ENCODE measurements around the gene KPNA1. TPM values are rescaled to one million over a fixed set of nuclear protein-coding genes. Genes with fewer than 3 reads are reported as not detected.

KPNA1 gene
- polyA plus RNA-seq, 3 donors, result 18.0 to 41.2 (median 38.5) TPM

GRCh38 chr3:122488262-122488973 lies 26.3 kb downstream of the KPNA1 start:
- no peaks in the 10 kb centered on the region for H3K4me1 ChIP-seq (ENCODE audit: control insufficient read depth in 1 of 2, insufficient read depth in 2 of 2, low read length in 2 of 2)
- no peak overlapping the region for H3K4me2 ChIP-seq (replicated peaks; ENCODE audit: extremely low read depth, low read length, poor library complexity, severe bottlenecking)
- no peak overlapping the region for H3K9ac ChIP-seq (ENCODE audit: insufficient read depth, low read length, poor library complexity, severe bottlenecking)
- no peak overlapping the region for H2AFZ ChIP-seq (ENCODE audit: insufficient read depth, low read depth, low read length, poor library complexity, severe bottlenecking)
- peaks cover 18 to 77% of the 10 kb centered on the region in 2 donors for H3K36me3 ChIP-seq (replicated peaks in 1 of 2; ENCODE audit: control insufficient read depth in 1 of 2, insufficient read depth in 2 of 2, low read length in 2 of 2)
- DNase-seq, result no peak
- no peak overlapping the region for H3K4me3 ChIP-seq (replicated peaks in 1 of 3; ENCODE audit: low read depth in 2 of 3, low read length in 3 of 3)
- peaks cover 15% of the 10 kb centered on the region for H3K79me2 ChIP-seq (ENCODE audit: insufficient read depth, low read length)
- H3K27ac Mint-ChIP-seq, result peak overlapping the region in 1 of 7 donors; percentile 41
- no peaks in the 10 kb centered on the region for H3K9me3 ChIP-seq (replicated peaks in 1 of 2; ENCODE audit: control insufficient read depth in 1 of 2, insufficient read depth in 1 of 2, low read length in 2 of 2)
- H3K9me3 Mint-ChIP-seq, result no peaks in the 10 kb centered on the region
- H4K20me1 ChIP-seq (ENCODE audit: insufficient read depth, low read length), result peaks cover 42% of the 10 kb centered on the region
- peaks cover 5% of the 10 kb centered on the region for H3K4me1 Mint-ChIP-seq
- H3K27me3 ChIP-seq (ENCODE audit: control insufficient read depth in 2 of 2, insufficient read depth in 2 of 2, low read length in 2 of 2), result no peaks in the 10 kb centered on the region
- no peak overlapping the region for H3K4me3 Mint-ChIP-seq
- no peaks in the 10 kb centered on the region for H3K27me3 Mint-ChIP-seq (ENCODE audit: low read depth in 3 of 3)
- WGBS (ENCODE audit: insufficient coverage), result 94% methylated on average over 3 of the region's 7 CpGs
- no peak overlapping the region for H3K27ac ChIP-seq (ENCODE audit: low read depth in 1 of 2, low read length in 2 of 2)
- TF ChIP-seq CTCF (IDR thresholded peaks at IDR 0.05), result no peak
- intact Hi-C loops (cut with micrococcal nuclease), result no loop called here
- H3K36me3 Mint-ChIP-seq, result peaks cover 36 to 44% of the 10 kb centered on the region in 2 donors

DNA sequence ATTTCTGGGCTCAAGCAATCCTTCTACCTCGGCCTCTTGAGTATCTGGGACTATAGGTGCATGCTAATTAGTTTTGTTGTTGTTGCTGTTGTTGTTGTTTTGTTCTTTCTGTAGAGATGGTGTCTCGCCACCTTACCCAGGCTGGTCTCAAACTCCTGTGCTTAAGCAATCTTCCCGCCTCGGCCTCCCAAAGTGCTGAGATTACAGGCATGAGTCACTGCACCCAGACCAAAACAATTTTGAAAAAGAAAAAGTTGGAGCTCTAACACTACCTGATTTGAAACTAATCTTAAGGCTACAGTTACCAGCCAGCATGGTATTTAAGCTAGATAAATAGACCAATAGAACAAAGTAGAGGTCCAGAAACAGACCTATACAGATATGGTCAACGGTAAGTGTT lies 29.8 kb downstream of the KPNA1 start:
- H3K79me2 ChIP-seq (ENCODE audit: insufficient read depth, low read length), result peaks cover 33% of the 10 kb centered on the region
- 29% methylated on average over 3 of the region's 5 CpGs for WGBS (ENCODE audit: insufficient coverage)

More for the DNA sequence above, 29.8 kb downstream of the KPNA1 start:
- no peak overlapping the region for H3K9ac ChIP-seq (ENCODE audit: insufficient read depth, low read length, poor library complexity, severe bottlenecking)
- no peaks in the 10 kb centered on the region for H3K27me3 ChIP-seq (ENCODE audit: control insufficient read depth in 2 of 2, insufficient read depth in 2 of 2, low read length in 2 of 2)
- intact Hi-C loops (cut with micrococcal nuclease), result no loop called here
- TF ChIP-seq CTCF (IDR thresholded peaks at IDR 0.05), result no peak
- H3K4me1 Mint-ChIP-seq, result peaks cover 5% of the 10 kb centered on the region
- no peaks in the 10 kb centered on the region for H3K4me1 ChIP-seq (ENCODE audit: control insufficient read depth in 1 of 2, insufficient read depth in 2 of 2, low read length in 2 of 2)
- no peaks in the 10 kb centered on the region for H3K9me3 ChIP-seq (replicated peaks in 1 of 2; ENCODE audit: control insufficient read depth in 1 of 2, insufficient read depth in 1 of 2, low read length in 2 of 2)
- no peak overlapping the region for H2AFZ ChIP-seq (ENCODE audit: insufficient read depth, low read depth, low read length, poor library complexity, severe bottlenecking)
- H3K4me3 Mint-ChIP-seq, result no peak overlapping the region
- H3K36me3 Mint-ChIP-seq, result peaks cover 26 to 35% of the 10 kb centered on the region in 2 donors
- DNase-seq, result no peak
- peak overlapping the region in 3 of 7 donors; percentile 10 to 19 (median 11) for H3K27ac Mint-ChIP-seq
- no peaks in the 10 kb centered on the region for H3K9me3 Mint-ChIP-seq
- H4K20me1 ChIP-seq (ENCODE audit: insufficient read depth, low read length), result peaks cover 70% of the 10 kb centered on the region
- H3K4me3 ChIP-seq (replicated peaks in 1 of 3; ENCODE audit: low read depth in 2 of 3, low read length in 3 of 3), result no peak overlapping the region
- no peak overlapping the region for H3K27ac ChIP-seq (ENCODE audit: low read depth in 1 of 2, low read length in 2 of 2)
- no peaks in the 10 kb centered on the region for H3K27me3 Mint-ChIP-seq (ENCODE audit: low read depth in 3 of 3)
- H3K4me2 ChIP-seq (replicated peaks; ENCODE audit: extremely low read depth, low read length, poor library complexity, severe bottlenecking), result no peak overlapping the region
- H3K36me3 ChIP-seq (replicated peaks in 1 of 2; ENCODE audit: control insufficient read depth in 1 of 2, insufficient read depth in 2 of 2, low read length in 2 of 2), result peaks cover 3 to 48% of the 10 kb centered on the region in 2 donors
